HepG2 (cell line): ENCODE results near the gene GAL3ST3. TPM values are rescaled to one million over a fixed set of nuclear protein-coding genes. Genes with fewer than 3 reads are reported as not detected.

Experiments used
- ATAC-seq: fragments of 200-7000 bp; cut with Tn5 transposase; 3 replicates; pipeline ENCODE4 v1.9.1; 2020; ENCODE audit warnings: mild to moderate bottlenecking, moderate library complexity
- BruUV-seq: library from RNA; stranded (reverse); fragments of 400-500 nt; replicated peaks from 2 replicates; lab custom pipeline; 2021; lab: Mats Ljungman, UMichigan
- CTCF ChIA-PET: fragments of 300-600 bp; formaldehyde crosslinking; extraction: SDS; loops from one replicate; lab custom pipeline; 2021; ENCODE audit warnings: low total read pairs, inconsistent platforms, low intra/inter-chr PET ratio; lab: Yijun Ruan, JAX
- POLR2A ChIA-PET: fragments of 350-600 bp; sonication (Branson Sonifier 250); formaldehyde crosslinking; loops from one replicate; lab custom pipeline; 2020; ENCODE audit warnings: antibody characterized with exemption, inconsistent platforms; lab: Yijun Ruan, JAX
- DNase-seq: peaks from one replicate; pipeline ENCODE4 v3.0.0-alpha.2; 2015; ENCODE audit warnings: low spot score
- FAIRE-seq: peaks from 3 replicates; lab custom pipeline; 2011; peaks lifted over from hg19 to GRCh38; lab: Jason Lieb, UNC
- H2AFZ ChIP-seq: one replicate; pipeline ENCODE4 v1.6.1; 2011; ENCODE audit warnings: low read length, inconsistent platforms
- H3K27ac ChIP-seq: fragments of 300-600 bp; 3 replicates; pipeline ENCODE4 v1.8.0; 2011; ENCODE audit warnings: mixed run types, mild to moderate bottlenecking, mixed read lengths, low read length, inconsistent platforms; ENCODE audit not compliant: insufficient read depth; ENCODE audit errors: extremely low read length
- H3K27me3 ChIP-seq, 2 experiments: fragments of 200-600 bp in 1 of 2; 2 replicates in 1 of 2; 3 replicates in 1 of 2; pipeline versions ENCODE4 v1.6.0 to v1.8.0; 2011; ENCODE audit warnings: low read length in 2 of 2, mild to moderate bottlenecking in 2 of 2, moderate library complexity in 2 of 2, inconsistent platforms in 1 of 2; ENCODE audit not compliant: insufficient read depth in 2 of 2, control insufficient read depth in 1 of 2
- H3K36me3 ChIP-seq, 2 experiments: fragments of 200-600 bp in 1 of 2; replicated peaks in 1 of 2; 2 replicates in 1 of 2; 3 replicates in 1 of 2; pipeline versions ENCODE4 v1.5.1 to v1.8.0; 2011; ENCODE audit warnings: low read length in 2 of 2, inconsistent platforms in 1 of 2; ENCODE audit not compliant: insufficient read depth in 2 of 2, control insufficient read depth in 1 of 2
- H3K4me1 ChIP-seq: 2 replicates; pipeline ENCODE4 v1.5.1; 2012; ENCODE audit warnings: low read length, inconsistent platforms; ENCODE audit not compliant: insufficient read depth
- H3K4me2 ChIP-seq: 2 replicates; pipeline ENCODE4 v1.6.0; 2011; ENCODE audit warnings: low read depth, low read length, inconsistent platforms
- H3K4me3 ChIP-seq, 3 experiments: fragments of 200-600 bp in 1 of 3; sonication (generic), shearing (Covaris generic) in 1 of 3; replicated peaks in 1 of 3; 2 replicates each; pipeline ENCODE4 v1.5.1; 2011 to 2016; ENCODE audit warnings: low read length in 3 of 3, inconsistent platforms in 2 of 3, low read depth in 2 of 3, mild to moderate bottlenecking in 2 of 3, control low read depth in 1 of 3, mixed read lengths in 1 of 3; ENCODE audit not compliant: insufficient read depth in 1 of 3
- H3K79me2 ChIP-seq: one replicate; pipeline ENCODE4 v1.6.1; 2011; ENCODE audit warnings: low read length, inconsistent platforms; ENCODE audit not compliant: insufficient read depth
- H3K9ac ChIP-seq: 2 replicates; pipeline ENCODE4 v1.6.0; 2011; ENCODE audit warnings: mild to moderate bottlenecking, low read depth, low read length, inconsistent platforms; ENCODE audit not compliant: insufficient read depth
- H3K9me3 ChIP-seq: 2 replicates; pipeline ENCODE4 v1.5.1; 2012; ENCODE audit warnings: mild to moderate bottlenecking, low read length
- H4K20me1 ChIP-seq: 2 replicates; pipeline ENCODE4 v1.6.0; 2011; ENCODE audit warnings: inconsistent platforms, mild to moderate bottlenecking, low read length, moderate library complexity; ENCODE audit not compliant: insufficient read depth
- ATF2 ChIP-seq: sonication (generic); formaldehyde crosslinking; IDR thresholded peaks from 2 replicates; pipeline ENCODE4 v1.4.0; 2020; ENCODE audit warnings: missing genetic modification reagents
- FOXA1 ChIP-seq, 2 experiments: fragments of 450-650 bp in 1 of 2; sonication (generic) in 1 of 2; formaldehyde crosslinking in 1 of 2; IDR thresholded peaks; 2 replicates each; pipeline versions ENCODE4 v1.4.0 to v1.6.1; 2016 to 2020; ENCODE audit warnings: missing genetic modification reagents in 1 of 2
- FOXA3 ChIP-seq: IDR thresholded peaks from 2 replicates; pipeline ENCODE4 v1.6.1; 2016; ENCODE audit warnings: missing genetic modification reagents, missing compliant biosample characterization
- HOXA5 ChIP-seq: sonication (generic); formaldehyde crosslinking; IDR thresholded peaks from 2 replicates; pipeline ENCODE4 v1.4.0; 2020; ENCODE audit warnings: missing genetic modification reagents
- HOXA7 ChIP-seq: sonication (generic); formaldehyde crosslinking; IDR thresholded peaks from 2 replicates; pipeline ENCODE4 v1.8.1; 2022; ENCODE audit warnings: mild to moderate bottlenecking, missing genetic modification reagents, moderate library complexity
- POLR2A ChIP-seq, 2 experiments: IDR thresholded peaks; 2 replicates each; pipeline ENCODE4 v1.6.1; 2011; ENCODE audit warnings: low read depth in 2 of 2, low read length in 2 of 2, mild to moderate bottlenecking in 1 of 2, moderate library complexity in 1 of 2; ENCODE audit not compliant: insufficient read depth in 1 of 2
- TAF1 ChIP-seq: sonication (generic); formaldehyde crosslinking; IDR thresholded peaks from 2 replicates; pipeline ENCODE4 v1.4.0; 2020; ENCODE audit warnings: missing genetic modification reagents
- ZFP37 ChIP-seq: sonication (generic); formaldehyde crosslinking; IDR thresholded peaks from 2 replicates; pipeline ENCODE4 v1.4.0; 2020; ENCODE audit warnings: missing genetic modification reagents, borderline replicate concordance
- ZNF563 ChIP-seq: sonication (generic); formaldehyde crosslinking; IDR thresholded peaks from 2 replicates; pipeline ENCODE4 v1.8.0; 2022; ENCODE audit warnings: mild to moderate bottlenecking, moderate library complexity, missing genetic modification reagents
- ZNF780A ChIP-seq: sonication (generic); formaldehyde crosslinking; IDR thresholded peaks from 2 replicates; pipeline ENCODE4 v1.8.0; 2022; ENCODE audit warnings: mild to moderate bottlenecking, missing genetic modification reagents, moderate library complexity
- WGBS: methylation state at CpG from one replicate; pipeline ENCODE4 v1.1.6; 2017; ENCODE audit warnings: low lambda C conversion rate; 5-methylcytosine and 5-hydroxymethylcytosine counted together
- in situ Hi-C: cut with HindIII; loops from 2 replicates; pipeline ENCODE4 v1.10.0; 2017; ENCODE audit warnings: low pct_unique_long_range_greater_than_20kb; ENCODE audit not compliant: extremely low pct_ligation_motif_present
- intact Hi-C: fragments of 100-400 bp; cut with micrococcal nuclease; formaldehyde crosslinking; loops from one replicate; pipeline ENCODE4 v1.10.0; 2022; ENCODE audit not compliant: unreplicated experiment
- polyA plus RNA-seq, 8 experiments: library from polyadenylated mRNA; depleted of rRNA in 3 of 8; stranded (reverse) in 7 of 8; unstranded in 1 of 8; fragments of >200 nt; fragmentation: Illumina TruSeq in 4 of 8; extraction: Trizol in 4 of 8; gene quantifications; 2 replicates each; pipeline versions ENCODE4 v1.2.1 to v1.2.3, GENCODE V29; 2011 to 2016; ENCODE audit warnings: low read depth in 4 of 8, missing spikeins in 1 of 8, mixed read lengths in 1 of 8; ENCODE audit not compliant: insufficient read depth in 1 of 8
- total RNA-seq, 5 experiments: library from RNA; depleted of rRNA; stranded (reverse); fragments of >200 nt; fragmentation: Illumina TruSeq; extraction: Trizol; gene quantifications; 2 replicates each; pipeline ENCODE4 v1.2.3, GENCODE V29; 2016; ENCODE audit warnings: low read depth in 1 of 5

The GAL3ST3 gene
- total and polyA plus RNA-seq, 2 of the 13 experiments (the other 11 are each of a cell fraction or from before 2014, with no cell fraction given): not detected

- Histone ChIP-seq H3K4me1 (peaks cover 63% of the 10 kb centered on the region), H3K27me3 (no peaks in the 10 kb centered on the region), H3K79me2 (peaks cover 18% of the 10 kb centered on the region), H3K4me2 (no peak overlapping the region), H2AFZ (no peak overlapping the region), H4K20me1 (no peaks in the 10 kb centered on the region; the same call in 1 of the 2 replicates), H3K27ac (no peak overlapping the region), H3K9me3 (no peaks in the 10 kb centered on the region), H3K9ac (no peak overlapping the region), H3K4me3 (no peak overlapping the region), H3K36me3 (peaks cover 0 to 2% of the 10 kb centered on the region in 2 experiments; a peak in 1 of 5 replicates)
- TF ChIP-seq TAF1 (CRISPR knock-in tag) (no peak), ZNF780A (CRISPR knock-in tag) (no peak), ATF2 (CRISPR knock-in tag) (no peak), FOXA1 (IDR thresholded peaks at IDR 0.05) (no peak), FOXA1 (CRISPR knock-in tag; IDR thresholded peaks at IDR 0.05) (0 out of 2 replicates have a peak, but pooled peaks have one; percentile 16), ZNF563 (CRISPR knock-in tag) (no peak), ZFP37 (CRISPR knock-in tag) (no peak), FOXA3 (peak; percentile 30; the same call in 1 of the 2 replicates), HOXA7 (CRISPR knock-in tag) (no peak), POLR2A (IDR thresholded peaks at IDR 0.05; ENCODE audit: insufficient read depth in 1 of 2, low read depth in 2 of 2, low read length in 2 of 2) (no peak), HOXA5 (CRISPR knock-in tag) (no peak)
- ATAC-seq (no peak), DNase-seq (peak; percentile 48), FAIRE-seq (no peak)
- no TSS peak for BruUV-seq
- WGBS: 86% methylated on average over 4 of the region's 4 CpGs
- in situ Hi-C loops (no loop called here), intact Hi-C loops (loop anchor here (5.0 kb wide), 1 partner anchor 54 kb away; no protein-coding TSS in a partner anchor)
- ChIA-PET CTCF (no interaction called here), POLR2A (no interaction called here)
Observed at GRCh38 chr11:66082946-66083698, 34.2 kb upstream of the GAL3ST3 start.
